Adipose tissue (tissue), 3 donors: ENCODE data around the gene TWF2. TPM values are rescaled to one million over a fixed set of nuclear protein-coding genes. Genes with fewer than 3 reads are reported as not detected.

Experiments used
- H3K27ac ChIP-seq: one replicate; pipeline ENCODE4 v1.5.1; 2013; ENCODE audit warnings: low read depth, low read length
- WGBS, 3 donors: extraction: QIAGEN DNeasy Blood & Tissue Kit; methylation state at CpG; one replicate each; pipeline ENCODE4 v1.1.7; 2013; 5-methylcytosine and 5-hydroxymethylcytosine counted together
- polyA plus RNA-seq, 3 donors: library from polyadenylated mRNA; stranded (reverse); fragments of 200-250 nt; gene quantifications; one replicate each; pipeline ENCODE4 v1.2.3, GENCODE V29; 2013
- donor health status: healthy with polysubstance abuse.
- donor health status: Bipolar disorder and iron deficiency.
- donor health status: healthy.

TWF2 gene
- polyA plus RNA-seq, 3 donors: 20.0 to 58.3 (median 51.4) TPM

- no peak overlapping the region for H3K27ac ChIP-seq
- 91 to 96% (median 95%) methylated on average over 13 of the region's 13 CpGs for WGBS, 3 donors
Observed at GRCh38 chr3:52229656-52230055, 9.3 kb downstream of the TWF2 start.

- no peak overlapping the region for H3K27ac ChIP-seq
- 91 to 92% (median 92%) methylated on average over 21 of the region's 21 CpGs for WGBS, 3 donors
Observed at GRCh38 chr3:52228751-52229291, 10.1 kb downstream of the TWF2 start.

- H3K27ac ChIP-seq: no peak overlapping the region
- 80 to 86% (median 85%) methylated on average over 10 of the region's 10 CpGs for WGBS, 3 donors
Observed at GRCh38 chr3:52228266-52228665, 10.7 kb downstream of the TWF2 start.

GRCh38 chr3:52227766-52228165 lies 11.2 kb downstream of the TWF2 start:
- no peak overlapping the region for H3K27ac ChIP-seq
- 73 to 81% (median 79%) methylated on average over 7 of the region's 7 CpGs for WGBS, 3 donors

GRCh38 chr3:52227117-52227516 lies 11.8 kb downstream of the TWF2 start:
- H3K27ac ChIP-seq: no peak overlapping the region
- 75 to 92% (median 82%) methylated on average over 4 of the region's 4 CpGs for WGBS, 3 donors

GRCh38 chr3:52226229-52226817 lies 12.6 kb downstream of the TWF2 start:
- 73 to 90% (median 74%) methylated on average over 5 of the region's 5 CpGs for WGBS, 3 donors
- H3K27ac ChIP-seq: no peak overlapping the region

- no peak within 1 kb of the TSS for H3K27ac ChIP-seq
Observed at GRCh38 chr3:52225452-52226228, 13.3 kb downstream of the TWF2 start, which contains the start of gene TLR9. Gene TLR9, minus strand, starts transcription at chr3:52225645. Its CDS starts 116 bp downstream, at chr3:52225529.

GRCh38 chr3:52223449-52224408 lies 15.2 kb downstream of the TWF2 start:
- WGBS, 3 donors: 93 to 96% (median 94%) methylated on average over 31 to 32 of the region's 32 CpGs
- no peak overlapping the region for H3K27ac ChIP-seq

More at GRCh38 chr3:52225452-52226228, 13.3 kb downstream of the TWF2 start, which contains the start of gene TLR9:
- WGBS, 3 donors: 47 to 77% (median 50%) methylated on average over 9 of the region's 9 CpGs

GRCh38 chr3:52222319-52223221 lies 16.4 kb downstream of the TWF2 start:
- WGBS, 3 donors: 86 to 94% (median 89%) methylated on average over 39 to 41 of the region's 41 CpGs

GRCh38 chr3:52221563-52222318 lies 17.2 kb downstream of the TWF2 start:
- whole genome bisulfite sequencing, 3 donors: 75 to 87% (median 80%) methylated on average over 34 of the region's 34 CpGs
- H3K27ac ChIP-seq: no peak overlapping the region

More at GRCh38 chr3:52222319-52223221, 16.4 kb downstream of the TWF2 start:
- H3K27ac ChIP-seq: no peak overlapping the region

- H3K27ac ChIP-seq: no peak overlapping the region
- 91 to 96% (median 94%) methylated on average over 26 to 27 of the region's 27 CpGs for WGBS, 3 donors
Observed at GRCh38 chr3:52221141-52221562, 17.8 kb downstream of the TWF2 start.

GRCh38 chr3:52220380-52221026 lies 18.5 kb downstream of the TWF2 start:
- H3K27ac ChIP-seq: no peak overlapping the region
- WGBS, 3 donors: 29 to 35% (median 32%) methylated on average over 9 of the region's 9 CpGs

- 59 to 70% (median 64%) methylated on average over 6 of the region's 6 CpGs for WGBS, 3 donors
- no peak overlapping the region for H3K27ac ChIP-seq
Observed at GRCh38 chr3:52218937-52219650, 19.9 kb downstream of the TWF2 start.

- 52 to 77% (median 52%) methylated on average over 12 of the region's 12 CpGs for WGBS, 3 donors
- H3K27ac ChIP-seq: peak overlapping the region; percentile 34
Observed at GRCh38 chr3:52218454-52218853, 20.5 kb downstream of the TWF2 start.

- peak overlapping the region; percentile 34 for H3K27ac ChIP-seq
- 53 to 83% (median 65%) methylated on average over 3 of the region's 3 CpGs for WGBS, 3 donors
Observed at GRCh38 chr3:52218026-52218425, 20.9 kb downstream of the TWF2 start.

GRCh38 chr3:52217409-52217805 lies 21.6 kb downstream of the TWF2 start:
- no peak overlapping the region for H3K27ac ChIP-seq
- WGBS, 3 donors: 54 to 82% (median 55%) methylated on average over 10 of the region's 10 CpGs
